CD4-positive, alpha-beta T cell (primary cell): Measurements from ENCODE around the gene DHX9. TPM values are rescaled to one million over a fixed set of nuclear protein-coding genes. Genes with fewer than 3 reads are reported as not detected.

Experiments
- ATAC-seq: fragments of 200-7000 bp; cut with Tn5 transposase; one replicate; pipeline ENCODE4 v1.10.0; 2022; ENCODE audit warnings: mild to moderate bottlenecking; ENCODE audit not compliant: poor library complexity
- CTCF ChIA-PET: fragments of 350-600 bp; sonication (Branson Sonifier 250); formaldehyde crosslinking; loops from one replicate; lab custom pipeline; 2021; ENCODE audit warnings: antibody characterized with exemption, inconsistent platforms; lab: Charles Lee
- POLR2A ChIA-PET: fragments of 350-600 bp; sonication (Branson Sonifier 250); formaldehyde crosslinking; loops from one replicate; lab custom pipeline; 2021; ENCODE audit warnings: antibody characterized with exemption, inconsistent platforms; lab: Charles Lee
- DNase-seq, 14 experiments: peaks; one replicate each; pipeline ENCODE4 v3.0.0-alpha.2; 2013 to 2020; ENCODE audit warnings: mixed read lengths in 2 of 14
- H3K27ac ChIP-seq, 2 donors: one replicate each; pipeline versions ENCODE4 v1.5.1 to v1.7.0; 2013; ENCODE audit warnings: low read length in 2 of 2, low read depth in 1 of 2, mild to moderate bottlenecking in 1 of 2
- H3K27me3 ChIP-seq, 2 experiments: 1 replicate in 1 of 2; 2 replicates in 1 of 2; pipeline versions ENCODE4 v1.6.1 to v1.7.0; 2013; ENCODE audit warnings: low read length in 2 of 2, control low read depth in 1 of 2, mild to moderate bottlenecking in 1 of 2, moderate library complexity in 1 of 2; ENCODE audit not compliant: insufficient read depth in 2 of 2, control insufficient read depth in 1 of 2
- H3K36me3 ChIP-seq: one replicate; pipeline ENCODE4 v1.6.1; 2013; ENCODE audit warnings: low read length, control low read depth; ENCODE audit not compliant: insufficient read depth
- H3K4me1 ChIP-seq: one replicate; pipeline ENCODE4 v1.6.1; 2013; ENCODE audit warnings: low read length, control low read depth; ENCODE audit not compliant: insufficient read depth
- H3K4me3 ChIP-seq: one replicate; pipeline ENCODE4 v1.5.1; 2013; ENCODE audit warnings: mild to moderate bottlenecking, low read length, moderate library complexity
- H3K9me3 ChIP-seq, 2 experiments: 1 replicate in 1 of 2; 2 replicates in 1 of 2; pipeline versions ENCODE4 v1.6.1 to v1.7.0; 2013; ENCODE audit warnings: low read length in 2 of 2, mild to moderate bottlenecking in 2 of 2, control low read depth in 1 of 2, moderate library complexity in 1 of 2; ENCODE audit not compliant: control insufficient read depth in 1 of 2, insufficient read depth in 1 of 2
- H3K27ac Mint-ChIP-seq: one replicate; pipeline ENCODE4 v1.8.0; 2020; ENCODE audit warnings: mixed read lengths
- H3K27me3 Mint-ChIP-seq: one replicate; pipeline ENCODE4 v1.8.0; 2021; ENCODE audit warnings: mixed read lengths
- H3K36me3 Mint-ChIP-seq: one replicate; pipeline ENCODE4 v1.8.0; 2021; ENCODE audit warnings: low read depth, mixed read lengths
- H3K4me1 Mint-ChIP-seq: one replicate; pipeline ENCODE4 v1.8.0; 2021; ENCODE audit warnings: low read depth, mixed read lengths
- H3K4me3 Mint-ChIP-seq: one replicate; pipeline ENCODE4 v1.8.0; 2020; ENCODE audit warnings: mild to moderate bottlenecking, mixed read lengths
- H3K9me3 Mint-ChIP-seq: one replicate; pipeline ENCODE4 v1.8.0; 2020; ENCODE audit warnings: mixed read lengths
- intact Hi-C, 2 experiments: fragments of 100-400 bp; cut with DNase I in 1 of 2; cut with micrococcal nuclease in 1 of 2; formaldehyde crosslinking; loops; one replicate each; pipeline versions ENCODE4 v1.15.1 to v1.9.0; 2023 to 2025; cut with DNase I, micrococcal nuclease
- total RNA-seq, 174 experiments: library from RNA in 2 of 174; stranded (reverse) in 2 of 174; gene quantifications; one replicate each; pipeline ENCODE4 v1.2.3 and lab custom pipeline; 2021 to 2026
- TF ChIP-seq, protein P1 (sequence below): fragments of 200-600 bp; IDR thresholded peaks from one replicate; pipeline ENCODE4 v1.8.0; 2022; ENCODE audit warnings: antibody characterized with exemption, mild to moderate bottlenecking

The DHX9 gene
- total RNA-seq, 2 experiments from 2014 or later: 338 to 353 TPM

DNA sequence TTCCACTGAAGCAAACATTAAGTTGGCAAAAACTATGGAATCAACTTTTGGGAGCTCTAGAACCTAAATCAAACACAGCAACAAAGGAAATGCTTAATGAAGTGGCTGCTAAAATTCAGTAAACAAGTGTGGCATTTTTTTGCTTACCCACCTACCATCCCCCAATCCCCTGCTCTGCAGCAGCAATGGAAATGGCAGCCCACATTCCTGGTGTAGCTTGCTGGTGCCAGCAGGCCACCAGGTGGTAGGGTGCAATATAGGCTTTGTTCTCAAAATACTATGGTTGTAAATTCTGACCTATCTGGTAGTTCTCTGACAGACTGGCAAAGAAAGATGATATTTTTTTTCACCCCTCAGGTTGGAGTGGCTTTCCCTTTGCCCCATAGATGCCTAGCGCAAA, 71.0 kb downstream of the DHX9 start:
- no peak for DNase-seq
- Histone ChIP-seq H3K4me1 (no peaks in the 10 kb centered on the region), H3K27me3 (peaks cover 2 to 6% of the 10 kb centered on the region in 2 experiments), H3K4me3 (no peak overlapping the region), H3K36me3 (no peaks in the 10 kb centered on the region), H3K27ac (no peak overlapping the region), H3K9me3 (peaks cover 3% of the 10 kb centered on the region in 2 experiments)
- H3K9me3 Mint-ChIP-seq: peaks cover 1% of the 10 kb centered on the region
- no peak overlapping the region for H3K27ac Mint-ChIP-seq
- peaks cover 11% of the 10 kb centered on the region for H3K27me3 Mint-ChIP-seq
- ATAC-seq: no peak
- CTCF ChIA-PET: no interaction called here
- intact Hi-C loops: no loop called here
- H3K36me3 Mint-ChIP-seq: no peaks in the 10 kb centered on the region
- TF ChIP-seq, protein P1, sequence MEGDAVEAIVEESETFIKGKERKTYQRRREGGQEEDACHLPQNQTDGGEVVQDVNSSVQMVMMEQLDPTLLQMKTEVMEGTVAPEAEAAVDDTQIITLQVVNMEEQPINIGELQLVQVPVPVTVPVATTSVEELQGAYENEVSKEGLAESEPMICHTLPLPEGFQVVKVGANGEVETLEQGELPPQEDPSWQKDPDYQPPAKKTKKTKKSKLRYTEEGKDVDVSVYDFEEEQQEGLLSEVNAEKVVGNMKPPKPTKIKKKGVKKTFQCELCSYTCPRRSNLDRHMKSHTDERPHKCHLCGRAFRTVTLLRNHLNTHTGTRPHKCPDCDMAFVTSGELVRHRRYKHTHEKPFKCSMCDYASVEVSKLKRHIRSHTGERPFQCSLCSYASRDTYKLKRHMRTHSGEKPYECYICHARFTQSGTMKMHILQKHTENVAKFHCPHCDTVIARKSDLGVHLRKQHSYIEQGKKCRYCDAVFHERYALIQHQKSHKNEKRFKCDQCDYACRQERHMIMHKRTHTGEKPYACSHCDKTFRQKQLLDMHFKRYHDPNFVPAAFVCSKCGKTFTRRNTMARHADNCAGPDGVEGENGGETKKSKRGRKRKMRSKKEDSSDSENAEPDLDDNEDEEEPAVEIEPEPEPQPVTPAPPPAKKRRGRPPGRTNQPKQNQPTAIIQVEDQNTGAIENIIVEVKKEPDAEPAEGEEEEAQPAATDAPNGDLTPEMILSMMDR: no peak
- no peak overlapping the region for H3K4me3 Mint-ChIP-seq
- POLR2A ChIA-PET: no interaction called here
- no peaks in the 10 kb centered on the region for H3K4me1 Mint-ChIP-seq

DNA sequence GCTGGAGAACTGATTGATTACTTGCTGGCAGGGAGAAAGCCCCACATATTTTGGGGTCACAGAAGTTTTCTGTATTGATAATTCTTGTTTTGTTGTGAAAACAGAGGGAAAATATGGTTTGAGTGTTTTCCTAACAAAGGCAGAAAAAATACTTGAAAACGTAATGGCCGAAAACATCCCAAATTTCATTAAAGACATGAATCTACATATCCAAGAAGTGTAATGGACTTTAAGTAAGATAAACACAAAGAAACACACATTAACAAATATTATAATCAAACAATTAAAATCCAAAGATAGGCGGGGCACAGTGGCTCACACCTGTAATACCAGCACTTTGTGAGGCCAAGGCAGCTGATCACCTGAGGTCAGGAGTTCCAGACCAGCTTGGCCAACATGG, 74.3 kb downstream of the DHX9 start:
- TF ChIP-seq, protein P1: no peak
- H3K27me3 ChIP-seq: peaks cover 2 to 8% of the 10 kb centered on the region in 2 experiments
- intact Hi-C loops: no loop called here
- DNase-seq: no peak
- Mint-ChIP-seq H3K4me3 (no peak overlapping the region), H3K9me3 (peaks cover 1% of the 10 kb centered on the region), H3K4me1 (no peaks in the 10 kb centered on the region), H3K27me3 (peaks cover 31% of the 10 kb centered on the region), H3K27ac (no peak overlapping the region), H3K36me3 (no peaks in the 10 kb centered on the region)
- H3K27ac ChIP-seq: no peak overlapping the region
- no peak for ATAC-seq
- H3K4me1 ChIP-seq: no peaks in the 10 kb centered on the region
- H3K4me3 ChIP-seq: no peak overlapping the region
- H3K9me3 ChIP-seq: peaks cover 3% of the 10 kb centered on the region in 2 experiments
- CTCF ChIA-PET: no interaction called here
- H3K36me3 ChIP-seq: no peaks in the 10 kb centered on the region
- POLR2A ChIA-PET: no interaction called here

DNA sequence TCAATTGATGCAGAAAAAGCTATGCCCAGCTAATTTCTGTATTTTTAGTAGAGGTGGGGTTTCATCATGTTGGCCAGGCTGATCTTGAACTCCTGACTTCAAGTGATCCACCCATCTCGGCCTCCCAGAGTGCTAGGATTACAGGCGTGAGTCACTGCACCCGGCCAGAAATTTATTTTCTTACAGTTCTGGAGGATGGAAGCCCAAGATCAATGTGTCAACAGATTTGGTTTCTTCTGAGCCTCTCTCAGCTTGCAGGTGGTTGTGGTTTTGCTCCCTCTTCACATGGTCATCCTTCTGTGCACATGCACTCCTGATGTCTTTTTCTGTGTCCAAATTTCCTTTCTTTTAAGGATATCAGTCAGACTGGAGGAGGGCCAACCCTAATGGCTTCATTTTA, 78.2 kb downstream of the DHX9 start:
- intact Hi-C loops: no loop called here

More for the DNA sequence above, 78.2 kb downstream of the DHX9 start:
- ATAC-seq (no peak), DNase-seq (no peak)
- no peaks in the 10 kb centered on the region for H3K36me3 Mint-ChIP-seq
- POLR2A ChIA-PET: no interaction called here
- no peaks in the 10 kb centered on the region for H3K36me3 ChIP-seq
- no peaks in the 10 kb centered on the region for H3K9me3 Mint-ChIP-seq
- H3K4me3 ChIP-seq: no peak overlapping the region
- no peaks in the 10 kb centered on the region for H3K4me1 ChIP-seq
- no peaks in the 10 kb centered on the region for H3K4me1 Mint-ChIP-seq
- no peak overlapping the region for H3K27ac ChIP-seq
- H3K27me3 Mint-ChIP-seq: peaks cover 59% of the 10 kb centered on the region
- TF ChIP-seq, protein P1: no peak
- peaks cover 0 to 3% of the 10 kb centered on the region in 2 experiments for H3K9me3 ChIP-seq
- H3K27ac Mint-ChIP-seq: no peak overlapping the region
- H3K27me3 ChIP-seq: peaks cover 12 to 22% of the 10 kb centered on the region in 2 experiments
- CTCF ChIA-PET: no interaction called here
- no peak overlapping the region for H3K4me3 Mint-ChIP-seq
